GM19043 (cell line): ENCODE results near the gene GRIK4.
"Not testable (repeated sequence)": the region's sequence is repeated elsewhere in the genome, so short reads cannot be mapped to it uniquely, and the experiment has no call there.

Experiments
- ATAC-seq: cut with Tn5 transposase; IDR thresholded peaks from one replicate; pipeline ENCODE4 v1.9.1; 2021; ENCODE audit warnings: low read depth; ENCODE audit not compliant: unreplicated experiment

Gene GRIK4

GRCh38 chr11:120568572-120569307 is 57.2 kb downstream of the GRIK4 start:
- no peak for ATAC-seq

DNA sequence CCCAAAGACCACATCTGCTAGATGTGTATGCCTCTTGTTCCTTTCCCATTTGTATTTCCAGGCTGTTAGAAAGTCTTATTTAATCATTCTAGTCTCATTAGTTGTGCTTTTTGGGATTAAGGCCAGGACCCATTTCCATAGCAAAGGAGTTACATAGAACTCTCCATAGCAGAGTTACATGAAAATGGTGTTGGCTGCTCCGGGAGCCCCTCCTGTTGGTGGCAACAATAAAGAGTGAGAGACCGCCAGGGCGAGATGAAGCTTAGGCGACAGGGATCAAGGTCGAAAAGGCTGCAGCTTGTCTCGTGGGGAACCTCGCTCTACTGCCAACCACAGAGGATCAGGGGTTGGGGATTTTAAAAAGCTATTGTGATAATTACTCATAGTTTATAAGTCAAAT is 58.3 kb downstream of the GRIK4 start:
- ATAC-seq: no peak

DNA sequence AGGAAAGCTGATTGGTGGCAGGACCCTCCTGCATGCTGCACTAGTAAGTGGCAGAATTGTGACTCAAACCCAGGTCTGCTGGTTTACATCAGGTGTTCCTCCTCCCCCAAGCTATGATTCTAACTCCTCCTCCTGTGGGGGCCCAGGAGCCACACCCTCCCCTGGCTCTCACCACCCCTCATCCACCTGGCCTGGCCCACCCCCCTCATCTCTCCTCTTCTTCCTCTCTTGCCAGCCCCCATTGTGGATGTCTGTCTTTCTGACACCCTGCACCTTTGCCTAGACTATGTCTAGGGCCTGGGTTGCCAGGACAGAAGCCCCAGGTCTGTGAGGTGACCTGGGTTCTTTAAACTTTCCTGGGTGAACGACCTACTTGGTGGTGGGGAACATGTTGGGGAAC is 59.9 kb downstream of the GRIK4 start:
- ATAC-seq: no peak

DNA sequence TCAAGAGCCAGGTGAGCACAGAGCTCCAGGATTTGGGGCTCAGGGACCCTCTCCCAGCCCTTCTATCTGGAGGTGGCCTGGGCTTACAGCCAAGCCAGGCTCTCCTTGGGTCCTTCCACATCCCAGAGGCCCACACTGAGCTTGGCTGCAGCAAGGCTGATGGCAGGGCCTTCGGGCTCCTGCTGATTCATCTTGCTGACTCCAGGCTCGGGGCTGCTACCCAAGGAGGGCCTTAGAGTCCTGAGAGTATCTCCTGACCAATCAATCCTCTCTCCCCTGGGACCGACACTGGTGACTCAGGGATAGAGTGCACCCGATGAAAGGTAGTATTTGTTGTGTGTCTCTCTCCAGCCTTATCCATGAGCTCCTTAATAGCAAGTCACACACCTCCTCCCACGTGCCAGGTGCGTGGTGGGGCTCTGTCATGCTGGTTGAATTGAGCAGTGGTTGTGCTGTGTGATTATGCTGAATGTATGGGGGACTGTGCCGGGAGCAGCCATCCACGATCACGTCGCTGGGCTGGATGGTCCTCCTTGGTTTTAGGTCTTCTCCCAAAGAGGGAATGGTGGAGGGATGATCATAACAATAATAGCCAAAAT is 62.3 kb downstream of the GRIK4 start:
- no peak for ATAC-seq

GRCh38 chr11:120574876-120575275 is 63.3 kb downstream of the GRIK4 start:
- ATAC-seq: no peak

DNA sequence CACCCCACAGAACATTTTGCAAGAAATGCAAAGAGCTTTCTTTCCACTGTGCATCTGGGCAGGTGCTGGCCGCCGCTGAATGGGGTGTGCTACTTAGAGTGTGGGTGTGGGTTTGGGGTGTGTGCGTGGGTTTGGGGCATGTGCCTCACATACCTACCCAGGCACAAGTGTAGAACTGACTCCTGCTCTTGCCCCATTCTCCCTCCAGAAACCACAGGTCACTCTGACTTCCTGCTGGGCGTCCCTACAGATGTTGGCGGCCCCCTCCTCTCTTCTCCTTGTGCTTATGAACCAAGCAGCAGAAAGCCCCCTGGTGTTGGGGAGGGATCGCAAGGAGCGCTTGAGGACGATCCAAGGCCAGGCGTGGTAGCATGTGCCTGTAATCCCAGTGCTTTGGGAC is 63.9 kb downstream of the GRIK4 start:
- ATAC-seq: no peak

DNA sequence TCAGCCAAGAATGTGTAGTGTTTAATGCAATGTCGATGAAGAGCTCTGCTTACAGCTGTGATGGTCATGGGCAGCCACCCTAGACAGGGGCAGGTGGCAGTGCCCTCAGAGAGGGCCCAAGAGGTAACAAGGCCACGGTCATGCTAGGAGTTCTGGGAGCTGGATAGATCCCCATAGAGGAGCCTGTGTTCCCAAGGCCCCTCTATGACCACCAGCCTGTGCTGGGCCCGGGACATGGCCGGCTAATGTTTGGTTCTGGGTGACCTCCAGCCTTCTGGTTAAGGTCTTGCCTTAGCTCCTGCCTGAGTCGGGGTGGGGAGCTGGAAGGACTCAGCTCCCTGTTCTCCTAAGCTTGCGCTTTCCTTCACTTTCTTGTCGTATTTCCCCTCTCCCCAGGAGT is 65.1 kb downstream of the GRIK4 start:
- no peak for ATAC-seq

DNA sequence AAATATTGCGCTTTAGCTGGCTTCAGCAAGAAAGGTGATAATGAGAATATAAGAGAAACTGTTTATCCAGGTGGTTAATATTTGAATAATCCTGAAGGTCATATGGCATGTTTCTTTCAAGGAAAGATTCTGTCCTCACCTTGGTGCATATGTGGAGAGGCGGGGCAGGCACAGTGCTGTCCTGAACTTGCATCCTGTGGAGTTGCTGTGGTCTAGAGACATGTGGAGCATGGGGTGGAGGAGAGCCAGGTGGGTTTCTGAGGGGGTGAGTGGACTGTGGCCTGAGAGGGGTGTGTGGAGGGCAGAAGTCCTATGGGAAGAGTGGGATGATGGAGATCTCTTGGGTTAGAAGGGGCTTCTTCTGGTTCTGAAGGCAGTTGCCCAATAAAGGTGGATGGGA is 65.5 kb downstream of the GRIK4 start:
- ATAC-seq: no peak

DNA sequence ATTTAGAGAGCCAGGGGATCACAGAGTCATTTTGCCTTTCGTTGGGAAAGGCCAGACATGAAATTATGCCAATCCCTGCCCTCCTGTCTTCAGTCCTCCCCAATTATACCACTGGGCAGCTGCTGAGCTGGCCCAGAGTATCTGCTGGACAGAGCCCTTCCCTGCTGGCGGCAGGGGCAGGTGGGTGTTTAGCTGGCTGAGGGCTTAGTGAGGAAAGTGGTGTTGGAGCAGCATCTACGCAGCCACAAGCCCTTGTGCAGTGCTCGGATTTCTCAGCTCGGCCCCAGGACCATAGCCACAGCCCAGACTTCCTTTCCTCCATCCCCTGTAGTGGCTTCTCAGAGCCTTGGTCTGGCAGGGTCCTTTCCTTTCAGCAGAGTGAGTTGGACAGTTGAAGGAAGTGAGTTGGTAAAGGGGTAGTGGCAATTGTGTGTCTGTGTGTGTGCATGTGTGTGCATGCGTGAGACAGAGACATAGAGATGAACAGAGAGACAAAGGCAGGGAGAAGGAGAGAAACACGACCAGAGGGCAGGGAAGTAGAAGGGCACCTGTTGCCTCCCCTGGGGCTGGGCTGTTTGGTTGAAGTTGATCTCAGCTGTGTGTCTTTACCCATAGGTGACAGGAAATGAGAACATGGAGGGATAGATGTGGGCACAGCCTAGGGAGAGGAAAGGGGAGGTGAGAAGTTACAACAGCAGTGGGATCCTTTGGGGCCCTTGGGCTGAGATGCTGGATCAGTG is 66.2 kb downstream of the GRIK4 start:
- no peak for ATAC-seq

DNA sequence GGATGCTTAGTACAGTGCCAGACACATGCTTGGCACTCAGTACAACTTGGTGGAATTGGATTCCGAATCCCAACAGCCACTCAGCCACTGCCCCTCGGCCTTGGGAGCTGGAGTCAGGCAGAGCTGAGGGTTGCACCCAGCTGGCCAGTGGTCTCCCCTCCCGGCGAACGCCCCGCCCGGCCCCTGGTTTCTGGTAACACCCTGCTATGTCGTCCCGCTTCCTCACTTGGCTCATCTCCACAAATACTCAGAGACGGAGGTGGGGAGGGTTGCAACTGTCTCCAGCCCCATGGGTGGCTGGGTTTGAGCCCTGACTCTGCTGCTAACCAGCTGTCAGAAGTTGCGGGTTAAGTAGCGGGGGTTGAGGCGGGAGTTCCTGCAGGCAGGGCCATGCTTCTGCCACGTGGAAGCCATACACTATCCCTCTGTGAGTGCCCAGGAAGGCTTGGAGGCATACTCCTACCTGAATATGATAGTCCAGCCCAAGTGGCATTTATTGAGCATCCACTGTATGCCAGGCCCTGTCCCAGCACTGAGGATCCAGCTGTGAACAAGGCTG is 67.1 kb downstream of the GRIK4 start:
- no peak for ATAC-seq

DNA sequence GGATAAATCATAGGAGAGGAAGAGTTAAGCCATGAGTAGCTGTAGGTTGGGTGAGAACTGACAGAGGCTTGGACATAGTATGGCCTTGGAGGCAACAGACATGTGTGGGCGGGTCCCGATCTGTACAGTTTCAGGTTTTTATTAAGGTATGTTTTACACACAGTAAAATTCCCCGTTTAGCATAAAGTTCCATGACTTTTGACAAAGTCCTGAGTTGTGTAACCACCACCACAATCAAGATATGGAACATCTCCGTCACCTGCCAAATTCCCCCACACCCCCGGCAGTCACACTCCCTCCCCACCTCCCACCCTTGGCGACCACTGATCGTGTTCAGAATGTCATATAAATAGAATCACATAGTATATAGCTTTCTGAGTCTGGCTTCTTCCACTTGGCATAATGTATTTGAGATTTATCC is 68.1 kb downstream of the GRIK4 start:
- ATAC-seq: no peak

- ATAC-seq: no peak
Observed at GRCh38 chr11:120581313-120581712, 69.8 kb downstream of the GRIK4 start.

GRCh38 chr11:120582535-120582934 is 71.0 kb downstream of the GRIK4 start:
- not testable (repeated sequence) for ATAC-seq

DNA sequence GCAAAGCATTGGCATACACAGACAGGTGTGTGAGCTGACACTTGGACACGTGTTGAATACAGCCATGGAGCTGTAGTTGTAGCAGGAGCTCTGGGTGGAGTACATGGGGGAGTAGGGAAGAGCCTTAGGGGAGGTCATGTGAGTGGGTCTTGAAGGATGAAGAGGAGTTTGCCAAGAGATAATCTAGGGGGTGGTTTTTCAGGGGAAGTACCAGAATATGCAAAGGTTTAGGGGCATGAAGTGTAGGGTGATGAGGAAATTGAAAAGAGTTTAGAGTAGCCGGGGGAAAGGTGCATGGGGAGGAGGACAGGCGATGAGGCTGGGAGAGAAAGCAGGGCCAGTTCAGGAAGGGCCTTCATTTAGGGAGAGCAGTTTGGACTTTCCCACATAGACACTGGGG is 74.5 kb downstream of the GRIK4 start:
- ATAC-seq: no peak

DNA sequence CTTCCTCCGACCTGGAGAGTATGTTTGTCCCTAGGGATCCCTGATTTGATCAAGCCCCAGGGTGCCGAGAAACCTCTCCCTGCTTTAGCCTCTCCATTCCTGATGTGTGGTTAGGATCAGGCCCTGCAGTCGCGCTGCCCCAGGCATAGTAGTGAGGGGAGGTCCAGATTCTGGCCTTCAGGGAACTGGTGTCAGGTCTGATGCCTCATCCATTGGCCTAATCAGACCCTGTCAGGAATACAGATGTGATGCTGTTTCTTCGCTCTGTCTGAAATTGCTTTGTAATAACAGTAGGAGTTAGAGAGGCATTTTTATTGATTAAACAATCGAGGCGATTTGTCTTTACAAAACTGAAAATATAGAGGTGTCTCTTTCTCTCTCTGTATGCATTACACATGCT is 75.2 kb downstream of the GRIK4 start:
- no peak for ATAC-seq

GRCh38 chr11:120587299-120587698 is 75.8 kb downstream of the GRIK4 start:
- ATAC-seq: no peak

DNA sequence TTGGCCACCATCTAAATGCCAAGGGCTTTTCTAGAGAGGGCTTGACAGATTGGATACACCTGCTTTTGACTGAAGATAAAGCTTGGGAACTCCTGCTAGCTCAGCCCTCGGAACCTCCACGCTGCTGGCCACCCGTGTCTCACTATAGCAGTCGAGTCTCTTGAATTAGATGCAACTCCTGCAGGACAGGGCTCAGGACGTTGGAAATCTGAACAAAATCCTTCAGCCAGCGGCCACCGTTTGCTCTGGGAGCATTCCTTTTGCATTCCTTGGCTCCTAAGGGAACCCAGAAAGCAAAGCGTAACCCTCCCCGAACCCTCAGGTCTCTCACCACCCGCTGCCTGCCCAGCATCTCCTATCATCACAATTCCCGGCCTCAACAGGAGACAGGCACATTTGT is 77.8 kb downstream of the GRIK4 start:
- no peak for ATAC-seq

GRCh38 chr11:120590472-120590871 is 78.9 kb downstream of the GRIK4 start:
- no peak for ATAC-seq

DNA sequence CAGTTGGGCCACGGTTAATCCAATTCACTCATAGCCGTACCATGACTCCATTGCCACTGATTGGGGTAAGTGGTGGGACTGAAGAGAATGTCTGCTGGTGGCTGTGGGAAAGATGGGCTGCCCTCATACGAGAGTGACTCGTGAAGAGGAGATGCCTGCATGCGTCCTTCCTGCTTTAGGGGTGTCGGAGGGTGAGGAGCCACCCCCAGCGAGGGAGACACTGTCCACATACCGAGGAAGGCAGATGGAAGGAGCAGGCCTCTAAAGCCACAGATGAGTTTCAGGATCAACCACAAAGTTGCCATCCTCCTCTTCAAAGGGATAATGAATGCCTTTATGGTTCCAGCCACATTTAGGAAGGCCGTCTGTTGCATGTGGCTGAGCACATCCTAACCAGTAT is 83.2 kb downstream of the GRIK4 start:
- no peak for ATAC-seq

DNA sequence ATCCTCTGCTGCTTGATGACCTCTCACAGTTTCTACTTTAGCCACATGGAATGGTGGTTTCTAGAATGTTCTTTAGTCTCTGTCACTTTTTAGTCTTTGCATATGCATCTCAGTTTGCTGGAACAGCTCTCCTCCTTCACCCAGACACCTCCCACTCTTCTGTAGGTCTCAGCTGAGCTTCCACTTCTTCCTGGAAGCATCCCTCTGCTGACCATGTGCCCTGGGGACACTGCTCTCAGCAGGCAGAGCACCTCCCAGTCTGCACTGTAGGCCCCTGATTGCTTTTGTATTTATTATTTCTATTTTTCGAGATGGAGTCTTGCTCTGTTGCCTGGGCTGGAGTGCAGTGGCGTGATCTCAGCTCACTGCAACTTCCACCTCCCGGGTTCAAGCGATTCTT is 84.0 kb downstream of the GRIK4 start:
- ATAC-seq: no peak
